Measurements from ENCODE around the gene B3GNT9. TPM values are rescaled to one million over a fixed set of nuclear protein-coding genes. Genes with fewer than 3 reads are reported as not detected.

The B3GNT9 gene
- total RNA-seq, 1 experiment from 2014 or later: 11.5 TPM

DNA sequence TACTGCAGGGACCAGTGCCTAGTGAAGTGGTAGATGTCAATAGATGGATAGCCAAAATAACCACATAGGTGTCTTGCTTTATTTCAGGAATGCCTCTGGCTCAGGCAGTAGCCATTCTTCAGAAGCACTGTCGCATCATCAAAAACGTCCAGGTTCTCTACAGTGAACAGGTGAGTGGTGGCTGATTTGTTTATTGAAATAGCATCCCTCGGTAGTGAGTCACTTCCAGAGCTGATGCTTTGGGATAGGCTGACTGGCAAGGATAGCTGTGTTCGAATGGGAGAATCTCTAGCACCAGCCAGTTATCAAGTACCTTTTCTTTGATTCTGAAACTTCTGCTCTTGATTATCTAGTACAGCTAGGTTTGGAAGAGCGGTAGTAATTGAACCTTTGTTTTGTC is 30.8 kb downstream of the B3GNT9 start:
- DNase-seq (ENCODE audit: low spot score): no peak
- ChIA-PET CTCF (interaction anchor here (1.8 kb wide), 1 partner anchor 102 kb away, joined by 4 read pairs; no protein-coding TSS in a partner anchor), POLR2A (ENCODE audit: low non-redundant PET) (interaction anchor here (0.6 kb wide), 1 partner anchor 12 kb away, joined by 20 read pairs; no protein-coding TSS in a partner anchor)
- TF ChIP-seq EZH2 (IDR thresholded peaks at IDR 0.05; ENCODE audit: borderline replicate concordance, low read depth, low read length, poor library complexity, severe bottlenecking): no peak
- TF ChIP-seq, protein P1, sequence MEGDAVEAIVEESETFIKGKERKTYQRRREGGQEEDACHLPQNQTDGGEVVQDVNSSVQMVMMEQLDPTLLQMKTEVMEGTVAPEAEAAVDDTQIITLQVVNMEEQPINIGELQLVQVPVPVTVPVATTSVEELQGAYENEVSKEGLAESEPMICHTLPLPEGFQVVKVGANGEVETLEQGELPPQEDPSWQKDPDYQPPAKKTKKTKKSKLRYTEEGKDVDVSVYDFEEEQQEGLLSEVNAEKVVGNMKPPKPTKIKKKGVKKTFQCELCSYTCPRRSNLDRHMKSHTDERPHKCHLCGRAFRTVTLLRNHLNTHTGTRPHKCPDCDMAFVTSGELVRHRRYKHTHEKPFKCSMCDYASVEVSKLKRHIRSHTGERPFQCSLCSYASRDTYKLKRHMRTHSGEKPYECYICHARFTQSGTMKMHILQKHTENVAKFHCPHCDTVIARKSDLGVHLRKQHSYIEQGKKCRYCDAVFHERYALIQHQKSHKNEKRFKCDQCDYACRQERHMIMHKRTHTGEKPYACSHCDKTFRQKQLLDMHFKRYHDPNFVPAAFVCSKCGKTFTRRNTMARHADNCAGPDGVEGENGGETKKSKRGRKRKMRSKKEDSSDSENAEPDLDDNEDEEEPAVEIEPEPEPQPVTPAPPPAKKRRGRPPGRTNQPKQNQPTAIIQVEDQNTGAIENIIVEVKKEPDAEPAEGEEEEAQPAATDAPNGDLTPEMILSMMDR (conservative IDR thresholded peaks at IDR 0.05; ENCODE audit: low read depth, low read length): no peak
- no peak overlapping the region for H3K27ac ChIP-seq (ENCODE audit: low read depth, low read length, poor library complexity, severe bottlenecking)
- intact Hi-C loops (cut with micrococcal nuclease; ENCODE audit: unreplicated experiment): no loop called here
- H3K4me1 ChIP-seq (ENCODE audit: insufficient read depth, low read length, poor library complexity, severe bottlenecking): no peaks in the 10 kb centered on the region
- BruUV-seq (replicated peaks): no TSS peak
- no peaks in the 10 kb centered on the region for H3K27me3 ChIP-seq (replicated peaks; ENCODE audit: insufficient read depth, low read depth, low read length, poor library complexity)
- H3K9me3 ChIP-seq (ENCODE audit: low read depth, low read length, poor library complexity, severe bottlenecking): no peaks in the 10 kb centered on the region
- H3K36me3 ChIP-seq (ENCODE audit: insufficient read depth, low read length, poor library complexity, severe bottlenecking): peaks cover 23% of the 10 kb centered on the region
- no peak overlapping the region for H3K4me3 ChIP-seq (ENCODE audit: low read depth, low read length, poor library complexity, severe bottlenecking)

- CTCF ChIA-PET: no interaction called here
- no peaks in the 10 kb centered on the region for H3K9me3 ChIP-seq (ENCODE audit: low read depth, low read length, poor library complexity, severe bottlenecking)
- H3K27ac ChIP-seq (ENCODE audit: low read depth, low read length, poor library complexity, severe bottlenecking): no peak overlapping the region
- H3K4me1 ChIP-seq (ENCODE audit: insufficient read depth, low read length, poor library complexity, severe bottlenecking): no peaks in the 10 kb centered on the region
- no peak for DNase-seq (ENCODE audit: low spot score)
- POLR2A ChIA-PET (ENCODE audit: low non-redundant PET): interaction anchor here (0.6 kb wide), 1 partner anchor 955 kb away, joined by 4 read pairs; no protein-coding TSS in a partner anchor
- no peaks in the 10 kb centered on the region for H3K27me3 ChIP-seq (replicated peaks; ENCODE audit: insufficient read depth, low read depth, low read length, poor library complexity)
- TF ChIP-seq, protein P1 (conservative IDR thresholded peaks at IDR 0.05; ENCODE audit: low read depth, low read length): no peak
- TF ChIP-seq EZH2 (IDR thresholded peaks at IDR 0.05; ENCODE audit: borderline replicate concordance, low read depth, low read length, poor library complexity, severe bottlenecking): no peak
- BruUV-seq (replicated peaks): no TSS peak
- H3K4me3 ChIP-seq (ENCODE audit: low read depth, low read length, poor library complexity, severe bottlenecking): no peak overlapping the region
- intact Hi-C loops (cut with micrococcal nuclease; ENCODE audit: unreplicated experiment): no loop called here
- peaks cover 12% of the 10 kb centered on the region for H3K36me3 ChIP-seq (ENCODE audit: insufficient read depth, low read length, poor library complexity, severe bottlenecking)
These were observed 33.1 kb downstream of the B3GNT9 start for GRCh38 chr16:67117716-67118115.

- no peaks in the 10 kb centered on the region for H3K4me1 ChIP-seq (ENCODE audit: insufficient read depth, low read length, poor library complexity, severe bottlenecking)
- DNase-seq (ENCODE audit: low spot score): no peak
- H3K36me3 ChIP-seq (ENCODE audit: insufficient read depth, low read length, poor library complexity, severe bottlenecking): peaks cover 7% of the 10 kb centered on the region
- H3K4me3 ChIP-seq (ENCODE audit: low read depth, low read length, poor library complexity, severe bottlenecking): no peak overlapping the region
- intact Hi-C loops (cut with micrococcal nuclease; ENCODE audit: unreplicated experiment): no loop called here
- H3K9me3 ChIP-seq (ENCODE audit: low read depth, low read length, poor library complexity, severe bottlenecking): no peaks in the 10 kb centered on the region
- no TSS peak for BruUV-seq (replicated peaks)
- no peaks in the 10 kb centered on the region for H3K27me3 ChIP-seq (replicated peaks; ENCODE audit: insufficient read depth, low read depth, low read length, poor library complexity)
- ChIA-PET POLR2A (ENCODE audit: low non-redundant PET) (no interaction called here), CTCF (no interaction called here)
- no peak overlapping the region for H3K27ac ChIP-seq (ENCODE audit: low read depth, low read length, poor library complexity, severe bottlenecking)
- TF ChIP-seq EZH2 (IDR thresholded peaks at IDR 0.05; ENCODE audit: borderline replicate concordance, low read depth, low read length, poor library complexity, severe bottlenecking): no peak
- TF ChIP-seq, protein P1 (conservative IDR thresholded peaks at IDR 0.05; ENCODE audit: low read depth, low read length): no peak
These were observed 34.1 kb downstream of the B3GNT9 start for GRCh38 chr16:67116388-67117311.

Data from A673 (cell line).